GM12878 (cell line): ENCODE measurements around the gene TRIM47.

Source experiments
- CBX3 ChIP-seq: fragments of 200-600 bp; sonication (generic); IDR thresholded peaks from 2 replicates; pipeline ENCODE4 v1.6.1; 2016; ENCODE audit warnings: low read depth, borderline replicate concordance
- MYB ChIP-seq: fragments of 150-350 bp; IDR thresholded peaks from 2 replicates; pipeline ENCODE4 v1.6.1; 2014; ENCODE audit warnings: mild to moderate bottlenecking, low read depth, low read length, borderline replicate concordance
- NR2C2 ChIP-seq: IDR thresholded peaks from 2 replicates; pipeline ENCODE4 v1.6.1; 2011; ENCODE audit warnings: borderline replicate concordance, low read depth; ENCODE audit not compliant: control insufficient read depth, insufficient read length
- PML ChIP-seq: IDR thresholded peaks from 2 replicates; pipeline ENCODE4 v1.6.1; 2012; ENCODE audit warnings: low read length, inconsistent platforms
- POLR2A ChIP-seq: IDR thresholded peaks from 2 replicates; pipeline ENCODE4 v1.6.1; 2011; ENCODE audit warnings: low read depth, mild to moderate bottlenecking, low read length
- POLR2AphosphoS5 ChIP-seq: IDR thresholded peaks from 2 replicates; pipeline ENCODE4 v1.6.1; 2011; ENCODE audit warnings: mild to moderate bottlenecking, low read length, inconsistent platforms
- SMC3 ChIP-seq: IDR thresholded peaks from 2 replicates; pipeline ENCODE4 v1.6.1; 2011; ENCODE audit warnings: low read length, improper control_type of control experiment, borderline replicate concordance

DNA sequence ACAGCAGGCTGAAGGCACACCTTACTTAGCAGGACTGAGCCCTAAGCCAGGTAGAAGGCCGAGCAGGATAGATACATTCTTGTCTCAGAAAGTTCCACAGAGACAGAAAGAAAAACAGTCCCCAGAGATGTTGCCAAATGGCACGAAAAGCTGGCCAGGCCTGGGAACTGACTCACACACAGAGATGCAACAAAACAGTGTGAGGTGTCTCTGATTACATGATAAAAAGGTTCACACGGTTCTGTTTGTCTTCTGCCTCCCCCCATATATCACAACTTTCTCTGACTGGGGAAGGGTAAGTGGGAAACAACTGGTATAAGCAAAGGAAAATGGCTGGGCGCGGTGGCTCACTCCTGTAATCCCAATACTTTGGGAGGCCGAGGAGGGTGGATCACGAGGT lies 24.9 kb downstream of the TRIM47 start:
- TF ChIP-seq SMC3 (no peak), NR2C2 (no peak), POLR2AphosphoS5 (no peak), POLR2A (no peak), MYB (no peak), PML (no peak), CBX3 (no peak)
